Ovary (tissue), 3 donors: ENCODE measurements around the gene NEAT1.

Source experiments
- CTCF ChIP-seq, 3 donors: fragments of 450-650 bp in 2 of 3; fragments of 200-600 bp in 1 of 3; IDR thresholded peaks; one replicate each; pipeline versions ENCODE4 v1.5.1 to v1.8.0; 2016 to 2022; ENCODE audit warnings: antibody characterized with exemption in 3 of 3, mild to moderate bottlenecking in 1 of 3
- EP300 ChIP-seq: sonication (generic); formaldehyde crosslinking; IDR thresholded peaks from one replicate; pipeline ENCODE4 v1.6.1; 2017; ENCODE audit warnings: antibody characterized with exemption
- POLR2A ChIP-seq: fragments of 450-650 bp; IDR thresholded peaks from one replicate; pipeline ENCODE4 v1.6.1; 2017; ENCODE audit warnings: antibody characterized with exemption, mild to moderate bottlenecking, moderate library complexity
- donor health status: DM: no; HTN: no; CAD: no.

DNA sequence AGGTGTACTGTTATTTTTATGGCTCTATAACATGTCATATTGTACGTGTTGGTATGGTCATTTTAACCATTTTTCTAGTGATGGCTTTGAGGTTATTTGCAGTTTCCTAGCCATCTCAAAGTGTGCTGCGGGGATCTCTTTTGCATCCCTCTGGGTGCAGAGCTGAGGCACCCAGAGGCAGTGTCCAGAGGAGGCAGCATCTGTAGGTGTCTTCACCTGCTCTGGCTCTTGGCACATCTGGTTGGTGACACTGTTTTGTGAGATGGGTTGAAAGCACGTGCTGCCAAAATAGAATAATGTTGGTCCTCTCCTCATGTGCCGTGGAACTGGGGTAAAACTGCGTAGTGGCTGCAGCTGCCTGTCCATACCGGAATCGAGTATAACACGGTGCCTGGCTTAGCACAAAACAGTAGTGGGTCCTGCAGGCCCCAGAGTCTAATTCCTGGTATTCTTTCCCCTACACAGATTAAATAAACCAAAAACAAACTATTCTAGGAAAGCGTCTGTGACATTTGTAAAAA lies 12.9 kb downstream of the NEAT1 start:
- TF ChIP-seq CTCF (IDR thresholded peaks at IDR 0.05) (no peak), POLR2A (no peak), EP300 (no peak)
